A549 (cell line): ENCODE data around the gene LRRC70.

Experiments used
- CBX2 ChIP-seq: fragments of 200-600 bp; sonication (generic); IDR thresholded peaks from 2 replicates; pipeline ENCODE4 v1.6.1; 2016; ENCODE audit warnings: low read depth, mild to moderate bottlenecking, borderline replicate concordance
- CEBPB ChIP-seq, 2 experiments: fragments of >200 bp in 1 of 2; sonication (Bioruptor Twin) in 1 of 2; formaldehyde crosslinking in 1 of 2; IDR thresholded peaks; 2 replicates each; pipeline ENCODE4 v1.6.1; 2012 to 2016
- EHF ChIP-seq: fragments of 250-450 bp; sonication (Bioruptor Pico); IDR thresholded peaks from 2 replicates; pipeline ENCODE4 v1.5.0; 2020; ENCODE audit warnings: mild to moderate bottlenecking
- MAFK ChIP-seq: fragments of 450-650 bp; IDR thresholded peaks from 2 replicates; pipeline ENCODE4 v1.6.1; 2014; ENCODE audit not compliant: partially characterized antibody
- RAD21 ChIP-seq, 2 experiments: fragments of >200 bp in 1 of 2; sonication (Bioruptor Twin) in 1 of 2; formaldehyde crosslinking in 1 of 2; IDR thresholded peaks in 1 of 2; conservative IDR thresholded peaks in 1 of 2; 2 replicates in 1 of 2; 3 replicates in 1 of 2; pipeline ENCODE4 v1.6.1; 2012 to 2018; ENCODE audit warnings: inconsistent platforms in 1 of 2
- RARB ChIP-seq: fragments of 250-450 bp; sonication (Bioruptor Pico); IDR thresholded peaks from 2 replicates; pipeline ENCODE4 v1.8.0; 2021; ENCODE audit warnings: mild to moderate bottlenecking, moderate library complexity
- REST ChIP-seq: fragments of 200-600 bp; sonication (generic); IDR thresholded peaks from 2 replicates; pipeline ENCODE4 v1.6.1; 2016; ENCODE audit warnings: antibody characterized with exemption, mild to moderate bottlenecking, moderate library complexity
- RFX5 ChIP-seq: fragments of 450-650 bp; IDR thresholded peaks from 2 replicates; pipeline ENCODE4 v1.7.1; 2014; ENCODE audit warnings: antibody characterized with exemption, mild to moderate bottlenecking, moderate library complexity
- SMC3 ChIP-seq: fragments of >200 bp; sonication (Bioruptor Twin); formaldehyde crosslinking; IDR thresholded peaks from 3 replicates; pipeline ENCODE4 v1.6.1; 2018; ENCODE audit warnings: inconsistent platforms
- TF ChIP-seq, protein P1 (sequence below): fragments of >200 bp; sonication (Bioruptor Twin); formaldehyde crosslinking; IDR thresholded peaks from 3 replicates; pipeline ENCODE4 v1.5.1; 2016
- TF ChIP-seq, protein P2 (sequence below): fragments of 150-350 bp; IDR thresholded peaks from 2 replicates; pipeline ENCODE4 v1.6.1; 2014; ENCODE audit warnings: low read depth, mild to moderate bottlenecking, low read length

- TF ChIP-seq, protein P1, sequence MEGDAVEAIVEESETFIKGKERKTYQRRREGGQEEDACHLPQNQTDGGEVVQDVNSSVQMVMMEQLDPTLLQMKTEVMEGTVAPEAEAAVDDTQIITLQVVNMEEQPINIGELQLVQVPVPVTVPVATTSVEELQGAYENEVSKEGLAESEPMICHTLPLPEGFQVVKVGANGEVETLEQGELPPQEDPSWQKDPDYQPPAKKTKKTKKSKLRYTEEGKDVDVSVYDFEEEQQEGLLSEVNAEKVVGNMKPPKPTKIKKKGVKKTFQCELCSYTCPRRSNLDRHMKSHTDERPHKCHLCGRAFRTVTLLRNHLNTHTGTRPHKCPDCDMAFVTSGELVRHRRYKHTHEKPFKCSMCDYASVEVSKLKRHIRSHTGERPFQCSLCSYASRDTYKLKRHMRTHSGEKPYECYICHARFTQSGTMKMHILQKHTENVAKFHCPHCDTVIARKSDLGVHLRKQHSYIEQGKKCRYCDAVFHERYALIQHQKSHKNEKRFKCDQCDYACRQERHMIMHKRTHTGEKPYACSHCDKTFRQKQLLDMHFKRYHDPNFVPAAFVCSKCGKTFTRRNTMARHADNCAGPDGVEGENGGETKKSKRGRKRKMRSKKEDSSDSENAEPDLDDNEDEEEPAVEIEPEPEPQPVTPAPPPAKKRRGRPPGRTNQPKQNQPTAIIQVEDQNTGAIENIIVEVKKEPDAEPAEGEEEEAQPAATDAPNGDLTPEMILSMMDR = no peak
- TF ChIP-seq SMC3 (no peak), RFX5 (no peak), MAFK (no peak), EHF (CRISPR knock-in tag) (no peak), REST (no peak), RARB (no peak), CBX2 (no peak), CEBPB (IDR thresholded peaks at IDR 0.05) (no peak), RAD21 (conservative IDR thresholded peaks at IDR 0.05 in 1 of 2, IDR thresholded peaks at IDR 0.05 in 1 of 2) (no peak)
- TF ChIP-seq, protein P2, sequence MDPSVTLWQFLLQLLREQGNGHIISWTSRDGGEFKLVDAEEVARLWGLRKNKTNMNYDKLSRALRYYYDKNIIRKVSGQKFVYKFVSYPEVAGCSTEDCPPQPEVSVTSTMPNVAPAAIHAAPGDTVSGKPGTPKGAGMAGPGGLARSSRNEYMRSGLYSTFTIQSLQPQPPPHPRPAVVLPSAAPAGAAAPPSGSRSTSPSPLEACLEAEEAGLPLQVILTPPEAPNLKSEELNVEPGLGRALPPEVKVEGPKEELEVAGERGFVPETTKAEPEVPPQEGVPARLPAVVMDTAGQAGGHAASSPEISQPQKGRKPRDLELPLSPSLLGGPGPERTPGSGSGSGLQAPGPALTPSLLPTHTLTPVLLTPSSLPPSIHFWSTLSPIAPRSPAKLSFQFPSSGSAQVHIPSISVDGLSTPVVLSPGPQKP = no peak
These were observed 17.8 kb upstream of the LRRC70 start for GRCh38 chr5:62560786-62561185.
